HFF-Myc (cell line): ENCODE measurements around the gene PLXNA1.

Source experiments
- DNase-seq: peaks from one replicate; pipeline ENCODE4 v3.0.0-alpha.2; 2011; ENCODE audit warnings: low read depth; ENCODE audit errors: extremely low read depth
- H3K4me3 ChIP-seq: replicated peaks from 2 replicates; pipeline ENCODE4 v1.5.1; 2011; ENCODE audit warnings: low read depth, mild to moderate bottlenecking, control low read depth, low read length
- TF ChIP-seq, protein P1 (sequence below): IDR thresholded peaks from 2 replicates; pipeline ENCODE4 v1.5.1; 2012; ENCODE audit warnings: mild to moderate bottlenecking, low read depth, low read length, control low read depth; ENCODE audit errors: missing control alignments

Gene PLXNA1

DNA sequence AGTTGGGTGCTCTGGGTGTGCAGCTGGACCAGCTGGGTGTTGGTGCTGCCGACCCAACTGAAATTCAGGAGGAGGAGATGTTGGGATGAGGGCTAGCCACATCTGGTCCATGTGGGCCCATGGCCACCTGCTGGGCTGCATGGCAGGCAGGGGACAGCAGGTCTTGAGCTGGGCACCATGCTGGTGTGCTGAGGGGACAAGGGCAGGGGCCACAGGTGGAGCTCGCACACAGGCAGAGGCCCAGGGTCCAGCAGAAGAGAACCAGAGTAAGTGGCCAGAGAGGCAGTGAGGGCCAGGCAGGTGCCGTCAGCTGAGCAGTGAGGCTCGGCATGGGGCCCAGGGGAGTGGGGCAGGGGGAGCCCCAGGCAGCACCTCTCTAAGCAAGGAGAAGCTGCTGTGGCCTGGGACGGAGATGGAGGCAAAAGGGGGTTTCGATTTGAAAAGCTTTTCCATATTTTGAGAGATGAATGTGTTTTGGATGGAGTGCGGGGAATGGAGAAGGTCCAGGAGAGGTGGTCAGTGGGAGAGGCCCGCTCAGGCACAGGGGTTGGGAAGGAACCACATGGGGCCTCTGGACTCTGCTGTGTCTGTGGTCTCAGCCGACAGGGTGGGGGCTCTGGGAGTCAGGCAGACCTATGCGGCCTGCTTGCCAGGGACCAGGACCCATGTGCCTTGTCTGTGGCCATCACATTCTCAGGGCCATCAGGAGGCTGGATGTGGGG, 30.5 kb upstream of the PLXNA1 start:
- no peak overlapping the region for H3K4me3 ChIP-seq
- no peak for DNase-seq
- TF ChIP-seq, protein P1, sequence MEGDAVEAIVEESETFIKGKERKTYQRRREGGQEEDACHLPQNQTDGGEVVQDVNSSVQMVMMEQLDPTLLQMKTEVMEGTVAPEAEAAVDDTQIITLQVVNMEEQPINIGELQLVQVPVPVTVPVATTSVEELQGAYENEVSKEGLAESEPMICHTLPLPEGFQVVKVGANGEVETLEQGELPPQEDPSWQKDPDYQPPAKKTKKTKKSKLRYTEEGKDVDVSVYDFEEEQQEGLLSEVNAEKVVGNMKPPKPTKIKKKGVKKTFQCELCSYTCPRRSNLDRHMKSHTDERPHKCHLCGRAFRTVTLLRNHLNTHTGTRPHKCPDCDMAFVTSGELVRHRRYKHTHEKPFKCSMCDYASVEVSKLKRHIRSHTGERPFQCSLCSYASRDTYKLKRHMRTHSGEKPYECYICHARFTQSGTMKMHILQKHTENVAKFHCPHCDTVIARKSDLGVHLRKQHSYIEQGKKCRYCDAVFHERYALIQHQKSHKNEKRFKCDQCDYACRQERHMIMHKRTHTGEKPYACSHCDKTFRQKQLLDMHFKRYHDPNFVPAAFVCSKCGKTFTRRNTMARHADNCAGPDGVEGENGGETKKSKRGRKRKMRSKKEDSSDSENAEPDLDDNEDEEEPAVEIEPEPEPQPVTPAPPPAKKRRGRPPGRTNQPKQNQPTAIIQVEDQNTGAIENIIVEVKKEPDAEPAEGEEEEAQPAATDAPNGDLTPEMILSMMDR, result no peak

DNA sequence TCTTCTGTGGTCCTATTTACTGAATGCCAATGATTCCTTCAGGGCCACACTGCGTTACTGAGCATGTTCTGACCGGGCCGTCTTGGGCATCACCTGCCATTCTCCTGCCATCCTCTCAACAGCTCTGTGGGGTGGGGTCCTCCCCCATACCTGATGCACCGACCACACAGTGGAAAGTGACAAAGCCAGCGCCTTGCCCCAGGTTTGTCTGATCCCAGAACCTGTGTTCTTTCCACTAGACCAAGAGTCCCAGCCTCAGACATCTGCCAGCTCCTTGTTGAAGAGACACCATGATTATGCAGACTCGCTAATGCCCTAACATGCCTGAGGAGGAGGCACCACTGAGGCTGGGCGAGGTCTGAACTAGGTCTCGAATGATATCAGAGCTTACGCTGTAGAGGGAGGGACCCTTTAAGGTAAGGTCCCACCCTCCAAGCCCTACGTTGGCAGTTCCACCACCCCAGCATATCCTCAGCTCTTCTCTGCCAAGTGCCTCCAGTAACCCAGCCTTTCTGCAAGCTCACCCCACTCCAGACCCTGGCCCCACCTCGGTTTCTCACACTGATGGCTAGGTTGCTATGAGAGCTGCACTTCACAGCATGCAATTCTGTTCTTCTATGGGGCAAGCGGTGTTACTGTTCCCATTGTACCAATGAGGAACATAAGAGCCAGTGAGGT, 29.8 kb upstream of the PLXNA1 start:
- H3K4me3 ChIP-seq, result no peak overlapping the region
- TF ChIP-seq, protein P1, result no peak
- no peak for DNase-seq

DNA sequence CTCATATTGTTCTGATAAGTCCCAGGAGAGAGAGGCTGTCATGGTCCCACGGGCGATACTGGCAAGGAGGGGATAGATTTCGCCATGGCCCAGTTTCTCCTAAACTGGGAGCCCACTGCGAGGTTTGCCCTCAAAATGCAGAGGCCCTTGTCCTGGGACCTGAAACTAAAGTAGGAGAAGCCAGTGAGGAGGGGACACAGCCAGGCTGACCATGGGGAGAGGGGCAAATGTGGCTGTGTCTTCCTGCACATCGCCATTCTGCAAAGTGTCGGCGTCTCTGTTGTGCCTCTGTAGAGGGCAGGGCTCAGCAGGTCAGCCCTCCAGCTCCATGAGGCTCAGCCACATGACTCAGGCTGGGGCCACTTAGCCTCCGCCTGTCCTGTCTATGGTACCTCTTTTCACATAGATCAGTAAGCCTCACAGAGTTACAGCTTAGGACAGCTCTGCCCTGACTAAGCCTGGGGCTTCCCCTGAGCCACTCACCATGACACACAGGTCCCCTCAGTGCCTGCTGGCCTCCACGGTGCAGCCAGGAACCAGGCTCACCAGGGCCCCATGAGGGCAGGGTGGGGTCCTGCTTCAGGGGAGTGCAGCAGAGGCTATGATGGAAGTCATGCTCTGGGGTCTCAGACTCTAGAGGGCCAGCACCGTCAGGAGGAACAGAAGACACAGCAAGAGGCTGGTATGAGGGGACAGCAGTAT, 28.6 kb upstream of the PLXNA1 start:
- no peak overlapping the region for H3K4me3 ChIP-seq
- TF ChIP-seq, protein P1, result no peak

DNA sequence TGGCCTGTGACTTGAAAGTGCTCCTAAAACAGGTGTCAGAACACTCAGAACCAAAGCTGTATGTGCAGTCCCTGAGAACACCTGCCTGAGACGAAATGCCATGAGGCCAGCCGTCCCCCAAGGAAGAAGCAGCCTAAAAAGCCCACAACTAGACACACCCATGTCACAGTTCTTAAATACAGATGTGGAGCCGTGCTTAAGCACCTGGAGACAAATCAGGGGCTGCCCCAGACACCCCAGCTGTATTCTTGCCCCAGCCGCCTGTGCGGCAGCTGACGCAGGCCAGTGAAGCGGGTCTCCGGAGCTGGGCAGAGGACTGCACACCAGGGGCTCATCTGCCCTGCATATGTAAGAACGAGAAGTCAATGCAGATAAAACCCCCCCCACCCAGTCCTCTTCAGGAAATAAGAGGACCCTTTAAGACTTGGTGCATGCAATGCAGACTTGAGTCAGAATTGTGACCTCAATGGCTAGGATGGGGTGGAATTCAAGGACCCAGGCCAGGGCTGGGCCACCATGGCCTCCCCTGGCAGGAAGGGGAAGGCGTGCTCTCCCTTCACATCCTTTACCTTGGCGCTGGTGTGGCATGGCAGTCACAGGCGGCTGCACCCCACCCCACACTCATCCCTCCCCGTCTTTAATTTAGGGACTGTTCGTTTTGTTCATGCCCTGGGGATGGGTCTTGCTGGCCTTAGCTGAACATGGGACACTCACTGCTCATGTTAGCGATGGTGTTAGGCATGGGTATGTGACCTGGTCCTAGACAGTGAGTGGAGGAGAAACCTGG, 27.7 kb upstream of the PLXNA1 start:
- no peak overlapping the region for H3K4me3 ChIP-seq

More for the DNA sequence above, 28.6 kb upstream of the PLXNA1 start:
- DNase-seq, result no peak

DNA sequence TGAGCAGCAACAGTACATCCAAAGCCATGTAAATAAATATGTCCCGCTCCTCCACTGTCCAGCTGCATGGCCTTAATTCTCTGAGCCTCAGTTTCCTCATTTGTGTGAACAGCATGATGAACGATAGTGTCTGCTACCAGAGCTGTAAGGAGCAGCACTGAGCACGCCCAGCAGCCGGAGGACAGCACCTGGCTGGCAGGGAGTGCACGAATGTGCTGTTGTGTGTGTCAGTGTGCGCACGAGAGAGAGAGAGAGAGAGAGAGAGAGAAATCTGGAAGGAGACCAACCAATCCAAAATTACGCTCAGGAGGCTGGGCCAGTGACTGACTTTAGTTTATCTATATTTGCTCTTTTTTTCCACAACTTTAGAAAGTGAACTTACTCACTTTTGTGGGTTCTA, 26.6 kb upstream of the PLXNA1 start:
- DNase-seq, result no peak
- TF ChIP-seq, protein P1, result no peak
- H3K4me3 ChIP-seq, result no peak overlapping the region

More for the DNA sequence above, 27.7 kb upstream of the PLXNA1 start:
- DNase-seq, result no peak
- TF ChIP-seq, protein P1, result no peak

DNA sequence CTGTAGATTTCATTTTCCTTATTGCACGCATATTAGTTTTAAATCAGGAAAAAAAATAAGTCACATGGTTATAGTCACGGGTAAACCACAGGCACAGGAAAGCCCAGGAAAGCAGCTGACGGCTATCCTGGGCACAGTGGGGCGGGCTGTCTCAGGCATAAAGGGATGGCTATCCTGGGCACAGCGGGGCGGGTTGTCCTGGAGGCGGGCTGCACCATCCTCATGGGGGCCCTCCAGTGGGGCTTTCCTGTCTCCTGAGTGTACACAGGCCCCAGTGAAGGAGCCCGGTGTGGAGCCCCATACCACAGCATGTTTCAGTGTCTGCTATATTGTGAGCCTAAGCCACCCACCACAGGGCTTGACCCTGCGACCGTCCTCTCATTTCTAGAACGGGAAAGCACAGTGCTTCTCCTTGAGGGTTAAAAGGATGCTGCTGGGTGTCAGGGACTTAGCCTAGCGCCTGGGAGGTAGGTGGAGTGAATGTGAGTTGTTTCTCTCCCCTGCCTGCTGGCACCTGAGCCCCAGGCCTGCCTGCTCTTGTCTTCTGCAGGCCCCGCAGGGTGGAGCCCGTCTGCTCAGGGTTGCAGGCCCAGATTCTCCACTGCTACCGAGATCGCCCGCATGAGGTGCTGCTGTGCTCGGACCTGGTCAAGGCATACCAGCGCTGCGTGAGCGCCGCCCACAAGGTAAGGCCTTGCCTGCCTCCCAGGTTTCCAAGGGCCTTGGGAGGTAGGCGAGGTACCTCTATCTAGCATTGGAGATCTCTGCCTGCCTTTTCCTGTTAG, 25.9 kb upstream of the PLXNA1 start:
- no peak overlapping the region for H3K4me3 ChIP-seq
- DNase-seq, result no peak
- TF ChIP-seq, protein P1, result no peak
